ENCODE measurements around the gene NEK10. TPM values are rescaled to one million over a fixed set of nuclear protein-coding genes. Genes with fewer than 3 reads are reported as not detected.
A peak's percentile ranks its signal among the peaks of the same experiment; 100 is the strongest.
"Not testable (repeated sequence)": the region's sequence is repeated elsewhere in the genome, so short reads cannot be mapped to it uniquely, and the experiment has no call there.

NEK10 gene
- total RNA-seq, 1 experiment from 2014 or later: 11.5 TPM

DNA sequence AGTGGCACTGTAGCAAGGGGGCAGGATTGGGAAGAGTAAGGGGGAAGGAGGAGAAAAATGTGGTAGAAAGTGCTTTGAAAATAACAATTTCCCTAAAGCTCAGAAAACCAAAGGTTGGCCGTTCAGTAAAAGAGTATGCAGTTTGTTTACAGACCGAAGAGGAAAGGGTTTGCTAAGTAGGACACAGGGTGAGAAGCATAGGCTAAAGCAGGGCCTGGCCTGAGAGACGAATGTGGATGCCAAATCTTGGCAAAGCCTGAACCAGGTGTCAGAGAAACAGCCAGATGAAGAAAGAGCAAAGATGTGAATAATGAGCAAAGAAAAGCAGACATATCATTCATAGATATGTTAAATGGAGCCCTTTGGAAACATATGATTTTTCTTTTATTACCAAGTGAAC is 17.1 kb downstream of the NEK10 start:
- DNase-seq (ENCODE audit: low spot score): no peak

DNA sequence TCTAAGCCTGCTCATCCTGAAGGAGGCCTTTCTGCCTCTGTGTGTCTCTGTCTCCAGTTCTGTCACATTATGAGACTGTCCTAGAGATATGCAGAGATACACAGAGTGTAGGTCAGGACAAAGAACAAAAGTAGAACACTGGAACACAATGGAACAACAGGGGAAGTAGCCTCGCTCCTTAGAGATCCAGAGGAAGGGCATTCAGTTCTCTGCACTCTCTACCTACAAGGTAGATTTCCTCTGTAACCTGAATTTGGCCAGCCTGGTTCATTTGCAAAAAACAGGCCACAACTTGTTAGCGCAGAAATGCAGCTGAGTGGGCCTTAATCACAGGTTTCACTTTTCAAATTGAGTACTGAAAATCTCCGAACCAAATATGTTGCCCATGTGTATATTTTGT is 19.4 kb downstream of the NEK10 start:
- DNase-seq (ENCODE audit: low spot score): no peak

GRCh38 chr3:27345959-27346865 is 23.0 kb downstream of the NEK10 start:
- no peak for DNase-seq (ENCODE audit: low spot score)

DNA sequence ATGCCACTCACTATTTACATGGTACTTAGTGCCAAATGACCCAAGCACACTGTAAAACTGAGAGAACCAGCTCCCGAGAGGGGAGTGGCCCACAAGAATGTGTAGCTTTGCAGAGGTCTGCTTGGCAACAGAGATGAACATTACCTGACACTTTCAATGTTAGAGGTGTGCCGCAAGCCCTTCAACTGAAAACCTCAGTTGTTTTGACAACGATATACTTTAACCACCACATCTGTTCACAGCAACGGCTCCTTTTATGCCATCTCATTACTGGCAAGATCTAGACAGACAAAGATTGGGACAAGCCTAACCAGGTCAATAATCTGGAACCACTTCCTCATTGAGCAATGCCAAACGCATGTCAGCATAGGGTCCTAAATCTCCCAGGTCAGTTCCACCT is 23.7 kb downstream of the NEK10 start:
- DNase-seq (ENCODE audit: low spot score): no peak

GRCh38 chr3:27345045-27345444 is 24.1 kb downstream of the NEK10 start:
- no peak for DNase-seq (ENCODE audit: low spot score)

DNA sequence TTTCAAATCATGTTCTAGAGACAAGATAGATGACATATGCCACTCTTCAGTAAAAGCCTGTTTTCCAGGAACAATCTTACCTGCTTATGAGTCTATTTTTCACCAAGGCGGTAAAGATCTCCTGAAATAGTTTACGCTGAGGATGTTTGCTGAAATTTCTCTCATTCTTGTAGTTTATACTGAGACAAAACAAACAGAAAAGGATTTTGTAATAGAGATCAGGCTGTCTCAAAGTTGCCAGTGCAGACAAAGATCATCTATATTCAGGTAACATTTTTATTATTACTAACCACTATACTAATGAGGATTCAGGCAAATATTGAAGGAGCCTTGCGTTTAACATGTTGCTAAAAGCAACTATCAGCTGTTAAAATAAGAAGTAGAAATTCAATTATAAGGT is 25.0 kb downstream of the NEK10 start:
- no peak for DNase-seq (ENCODE audit: low spot score)

DNA sequence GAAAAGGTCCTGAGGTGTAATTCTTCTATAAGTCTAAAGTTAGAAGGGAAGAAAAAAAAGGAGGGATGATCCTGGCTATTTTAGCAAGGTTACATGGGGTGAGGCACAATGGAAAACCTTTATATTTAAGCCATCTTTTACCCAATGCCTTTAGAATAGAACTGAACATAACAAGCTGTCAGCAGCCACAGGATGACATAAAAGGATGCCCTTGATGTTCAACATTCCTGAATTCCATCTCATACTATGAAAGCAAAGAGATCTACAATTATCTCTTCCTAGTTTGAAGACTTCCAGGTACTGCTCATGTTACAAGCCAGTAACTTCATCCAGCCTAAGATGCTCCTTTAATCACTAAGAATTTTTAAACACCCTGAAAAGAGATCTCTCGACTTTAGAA is 26.9 kb downstream of the NEK10 start:
- DNase-seq (ENCODE audit: low spot score): no peak

DNA sequence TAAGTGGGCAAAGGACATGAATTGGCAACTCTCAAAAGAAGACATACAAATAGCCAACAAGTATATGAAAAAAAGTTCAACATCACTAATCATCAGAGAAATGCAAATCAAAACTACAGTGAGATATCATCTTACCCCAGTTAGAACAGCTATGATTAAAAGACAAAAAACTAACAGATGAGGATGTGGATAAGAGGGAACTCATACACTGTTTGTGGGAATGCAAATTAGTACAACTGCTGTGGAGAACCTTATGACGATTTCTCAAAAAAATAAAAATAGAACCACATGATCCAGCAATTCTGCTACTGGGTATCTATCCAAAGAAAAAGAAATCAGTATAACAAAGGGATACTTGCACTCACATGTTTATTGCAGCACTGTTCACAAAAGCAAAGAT is 28.6 kb downstream of the NEK10 start:
- DNase-seq (ENCODE audit: low spot score): no peak

DNA sequence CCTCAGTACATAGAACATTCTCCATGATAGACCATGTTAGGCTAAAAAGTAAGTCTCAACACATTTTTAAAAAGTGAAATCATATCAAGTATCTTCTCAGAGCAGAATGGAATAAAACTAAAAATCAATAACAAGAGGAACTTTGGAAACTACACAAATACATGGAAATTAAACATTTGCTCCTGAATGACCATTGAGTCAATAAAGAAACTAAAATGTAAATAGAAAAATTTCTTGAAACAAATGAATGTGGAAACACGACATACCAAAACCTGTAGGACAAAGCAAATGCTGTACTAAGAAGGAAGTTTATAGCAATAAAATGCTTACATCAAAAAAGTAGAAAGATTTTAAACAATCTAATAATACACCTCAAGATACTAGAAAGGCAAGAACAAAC is 33.6 kb downstream of the NEK10 start:
- DNase-seq (ENCODE audit: low spot score): no peak

DNA sequence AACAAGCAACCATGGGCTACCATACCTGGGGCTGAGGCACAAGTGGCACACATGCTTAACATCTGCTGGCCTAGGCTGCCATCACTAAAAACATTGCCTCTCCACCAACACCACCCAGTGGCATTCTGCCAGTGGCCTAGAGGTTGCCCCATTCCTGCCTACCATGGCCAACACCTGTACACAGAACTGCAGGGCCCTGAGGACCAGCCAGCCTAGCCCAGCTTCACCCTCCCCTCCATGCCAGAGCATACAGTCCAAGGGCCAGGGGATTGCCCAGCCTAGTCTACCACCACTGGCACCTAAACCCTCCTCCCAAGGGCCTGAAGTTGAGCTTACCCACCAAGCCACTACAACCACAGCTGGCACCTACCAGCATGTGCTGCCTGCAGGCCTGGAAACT is 35.3 kb downstream of the NEK10 start:
- DNase-seq (ENCODE audit: low spot score): no peak

- DNase-seq (ENCODE audit: low spot score): not testable (repeated sequence)
Observed at GRCh38 chr3:27328982-27329762, 40.0 kb downstream of the NEK10 start.

- DNase-seq (ENCODE audit: low spot score): peak; percentile 75
Observed at GRCh38 chr3:27326629-27327545, 42.3 kb downstream of the NEK10 start.

GRCh38 chr3:27326202-27326601 is 43.0 kb downstream of the NEK10 start:
- peak; percentile 61 for DNase-seq (ENCODE audit: low spot score)

DNA sequence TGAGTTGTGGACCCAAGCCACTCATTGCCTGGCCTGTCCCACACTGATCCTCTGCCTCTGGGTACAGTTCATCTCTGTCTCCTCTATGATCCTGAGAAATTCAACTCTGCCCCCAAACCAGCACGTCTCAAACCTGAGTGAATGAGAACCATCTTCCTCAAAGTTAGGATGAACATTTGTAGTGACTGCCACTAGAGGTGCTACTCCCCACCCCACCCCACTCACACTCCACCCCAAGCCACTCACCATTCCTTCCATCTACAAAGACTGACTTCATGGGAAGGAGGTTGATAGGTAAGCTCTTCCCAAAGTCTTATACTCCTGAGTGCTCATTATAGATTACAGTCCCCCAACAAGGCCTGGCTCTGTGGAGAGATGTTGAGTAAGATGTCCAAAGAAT is 43.8 kb downstream of the NEK10 start:
- DNase-seq (ENCODE audit: low spot score): no peak

DNA sequence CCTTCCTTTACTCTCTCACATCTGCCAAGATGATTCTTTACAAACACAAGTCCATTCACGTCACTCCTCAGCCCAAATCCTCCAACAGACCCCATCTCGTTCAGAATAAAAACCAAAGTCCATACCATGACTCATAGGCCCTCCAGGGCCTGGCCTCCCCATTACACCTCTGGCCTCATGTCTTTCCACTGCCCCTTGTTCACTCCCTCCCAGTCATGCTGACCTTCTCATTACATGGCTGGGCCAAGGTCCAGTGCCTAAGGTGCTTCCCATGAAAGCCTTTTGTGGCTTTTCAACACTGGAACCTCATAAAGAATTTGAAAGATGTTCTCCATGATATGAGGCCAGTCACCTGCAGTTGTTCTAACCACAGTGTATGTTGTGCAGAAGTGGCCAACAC is 44.5 kb downstream of the NEK10 start:
- no peak for DNase-seq (ENCODE audit: low spot score)

GRCh38 chr3:27323087-27323570 is 46.1 kb downstream of the NEK10 start:
- no peak for DNase-seq (ENCODE audit: low spot score)

- DNase-seq (ENCODE audit: low spot score): no peak
Observed at GRCh38 chr3:27322634-27323033, 46.5 kb downstream of the NEK10 start.

- no peak for DNase-seq (ENCODE audit: low spot score)
Observed at GRCh38 chr3:27319847-27320526, 49.2 kb downstream of the NEK10 start.

DNA sequence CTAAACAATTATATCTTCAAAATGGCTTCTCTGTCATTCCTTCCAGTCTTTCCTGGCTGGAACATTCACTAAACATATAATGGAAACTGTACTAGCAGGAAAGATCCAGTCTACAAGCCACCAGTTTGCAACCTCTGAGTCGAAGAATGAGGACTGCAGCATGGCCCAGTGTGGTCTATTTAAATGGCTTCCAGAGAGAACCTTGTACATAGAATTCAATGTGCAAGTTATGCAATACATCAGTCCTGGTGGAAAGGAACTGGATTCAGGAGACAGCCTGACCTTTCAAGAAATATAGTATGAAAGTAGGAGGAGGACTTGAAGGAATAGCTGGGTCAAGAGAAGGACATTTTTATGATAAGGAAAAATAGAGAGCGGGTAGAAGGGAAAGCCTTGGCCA is 49.9 kb downstream of the NEK10 start:
- DNase-seq (ENCODE audit: low spot score): no peak

DNA sequence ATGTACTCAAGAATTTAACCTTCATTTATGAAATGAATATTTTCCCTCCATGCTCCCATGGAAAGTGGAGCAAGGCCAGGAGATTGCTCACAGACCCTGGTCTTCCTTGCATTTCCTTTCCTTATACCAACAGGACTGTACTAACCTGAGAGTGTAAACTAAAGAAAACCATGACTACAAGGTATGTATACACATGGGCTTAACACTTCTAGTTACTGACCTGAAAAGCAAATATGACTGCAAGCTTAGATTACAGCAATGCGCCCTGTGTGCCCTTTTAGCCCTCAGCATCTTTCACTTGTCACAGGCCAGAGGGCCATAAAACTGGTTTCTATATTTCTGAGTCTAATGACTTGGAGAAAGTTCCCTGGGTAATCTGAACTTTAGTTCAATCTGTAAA is 52.1 kb downstream of the NEK10 start:
- DNase-seq (ENCODE audit: low spot score): no peak

DNA sequence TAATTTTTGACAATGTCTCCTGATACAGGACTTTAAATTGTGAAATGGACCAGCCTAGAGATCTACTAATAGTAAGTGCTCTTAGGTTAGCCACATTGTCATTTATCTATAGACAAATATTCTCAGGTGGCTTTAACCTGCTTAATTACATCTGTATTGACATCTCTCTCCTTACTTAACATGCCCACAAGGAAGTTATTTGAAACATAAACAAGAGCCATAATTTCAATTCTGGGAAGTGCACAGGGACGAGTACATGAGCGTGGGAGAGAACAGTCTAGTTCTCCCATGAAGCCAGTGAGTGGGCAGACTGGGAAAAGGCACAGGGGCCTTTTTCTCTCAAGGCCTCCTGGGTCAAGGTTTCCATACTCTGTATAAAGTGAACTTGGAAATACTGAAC is 54.2 kb downstream of the NEK10 start:
- no peak for DNase-seq (ENCODE audit: low spot score)
